ENCODE data around the gene NACA. TPM values are rescaled to one million over a fixed set of nuclear protein-coding genes. Genes with fewer than 3 reads are reported as not detected.
A peak's percentile ranks its signal among the peaks of the same experiment; 100 is the strongest.

NACA gene
- total RNA-seq, 1 donor from 2014 or later, result 687 TPM

GRCh38 chr12:56716933-56717880, 7.9 kb downstream of the NACA start:
- peaks cover 64% of the 10 kb centered on the region for H3K36me3 Mint-ChIP-seq (ENCODE audit: low read depth, unreplicated experiment)
- no peak for TF ChIP-seq CTCF (IDR thresholded peaks at IDR 0.05; ENCODE audit: unreplicated experiment)
- H3K4me1 Mint-ChIP-seq (ENCODE audit: unreplicated experiment), result peaks cover 44% of the 10 kb centered on the region
- DNase-seq (ENCODE audit: low spot score), result no peak
- peaks cover 10% of the 10 kb centered on the region for H3K27me3 Mint-ChIP-seq (ENCODE audit: unreplicated experiment)
- no peak overlapping the region for H3K27ac Mint-ChIP-seq (ENCODE audit: unreplicated experiment)
- H3K9me3 Mint-ChIP-seq (ENCODE audit: unreplicated experiment), result no peaks in the 10 kb centered on the region
- H3K4me3 Mint-ChIP-seq (ENCODE audit: unreplicated experiment), result no peak overlapping the region

GRCh38 chr12:56716458-56716857, 8.6 kb downstream of the NACA start:
- H3K27me3 Mint-ChIP-seq (ENCODE audit: unreplicated experiment), result peaks cover 10% of the 10 kb centered on the region
- H3K27ac Mint-ChIP-seq (ENCODE audit: unreplicated experiment), result peak overlapping the region; percentile 31
- H3K4me1 Mint-ChIP-seq (ENCODE audit: unreplicated experiment), result peaks cover 38% of the 10 kb centered on the region
- TF ChIP-seq CTCF (IDR thresholded peaks at IDR 0.05; ENCODE audit: unreplicated experiment), result no peak
- no peak for DNase-seq (ENCODE audit: low spot score)
- H3K9me3 Mint-ChIP-seq (ENCODE audit: unreplicated experiment), result no peaks in the 10 kb centered on the region
- H3K4me3 Mint-ChIP-seq (ENCODE audit: unreplicated experiment), result peak overlapping the region; percentile 75
- H3K36me3 Mint-ChIP-seq (ENCODE audit: low read depth, unreplicated experiment), result peaks cover 65% of the 10 kb centered on the region

- H3K27me3 Mint-ChIP-seq (ENCODE audit: unreplicated experiment), result peaks cover 7% of the 10 kb centered on the region
- no peaks in the 10 kb centered on the region for H3K9me3 Mint-ChIP-seq (ENCODE audit: unreplicated experiment)
- H3K36me3 Mint-ChIP-seq (ENCODE audit: low read depth, unreplicated experiment), result peaks cover 63% of the 10 kb centered on the region
- no peak for TF ChIP-seq CTCF (IDR thresholded peaks at IDR 0.05; ENCODE audit: unreplicated experiment)
- peak overlapping the region; percentile 31 for H3K27ac Mint-ChIP-seq (ENCODE audit: unreplicated experiment)
- DNase-seq (ENCODE audit: low spot score), result no peak
- H3K4me1 Mint-ChIP-seq (ENCODE audit: unreplicated experiment), result peaks cover 31% of the 10 kb centered on the region
- no peak overlapping the region for H3K4me3 Mint-ChIP-seq (ENCODE audit: unreplicated experiment)
Observed at GRCh38 chr12:56715798-56716197, 9.3 kb downstream of the NACA start.

DNA sequence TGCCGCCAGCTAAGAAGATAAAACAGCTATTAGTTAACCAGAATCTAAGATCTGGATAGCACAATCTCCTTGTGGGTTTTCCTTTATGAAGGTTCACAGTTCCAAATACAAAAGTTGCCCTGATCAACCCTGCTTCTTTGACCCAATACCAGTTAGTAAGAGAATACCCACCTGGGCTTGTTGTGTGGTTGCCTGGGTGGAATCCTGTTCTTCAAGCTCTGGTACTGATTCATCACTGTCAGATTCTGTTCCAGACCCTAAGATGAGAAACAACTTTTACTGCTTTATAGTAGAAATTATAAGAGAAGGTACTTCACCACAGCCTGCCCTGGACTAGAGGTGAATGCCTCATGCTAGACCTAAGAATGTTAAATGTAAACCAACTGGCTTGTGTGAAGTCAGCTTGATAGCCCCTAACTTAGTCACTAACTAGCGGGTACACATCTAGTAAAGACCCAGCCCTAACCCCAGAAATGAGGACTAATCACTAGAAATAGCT, 10.6 kb downstream of the NACA start:
- peaks cover 5% of the 10 kb centered on the region for H3K27me3 Mint-ChIP-seq (ENCODE audit: unreplicated experiment)
- DNase-seq (ENCODE audit: low spot score), result no peak
- H3K27ac Mint-ChIP-seq (ENCODE audit: unreplicated experiment), result no peak overlapping the region
- no peak overlapping the region for H3K4me3 Mint-ChIP-seq (ENCODE audit: unreplicated experiment)
- no peaks in the 10 kb centered on the region for H3K9me3 Mint-ChIP-seq (ENCODE audit: unreplicated experiment)
- no peak for TF ChIP-seq CTCF (IDR thresholded peaks at IDR 0.05; ENCODE audit: unreplicated experiment)
- H3K4me1 Mint-ChIP-seq (ENCODE audit: unreplicated experiment), result peaks cover 18% of the 10 kb centered on the region
- peaks cover 50% of the 10 kb centered on the region for H3K36me3 Mint-ChIP-seq (ENCODE audit: low read depth, unreplicated experiment)

DNA sequence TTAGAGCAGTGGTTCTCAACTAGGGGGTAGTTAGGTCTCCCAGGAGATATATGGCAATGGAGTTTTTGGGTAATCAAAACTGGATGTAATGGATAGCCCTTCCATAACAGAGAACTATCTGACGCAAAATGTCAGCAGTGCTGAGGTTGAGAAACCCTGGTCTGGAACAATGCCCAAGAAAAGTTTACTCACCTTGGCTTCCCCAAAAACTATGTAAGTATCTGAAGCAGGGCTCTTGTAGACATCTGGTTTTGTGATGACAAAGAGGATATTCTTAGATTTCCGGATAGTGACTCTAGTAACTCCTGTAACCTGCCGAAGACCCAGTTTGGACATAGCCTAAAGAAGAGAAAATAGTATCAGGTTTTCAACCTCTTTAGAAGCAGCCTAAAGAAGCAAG, 11.8 kb downstream of the NACA start:
- no peak for DNase-seq (ENCODE audit: low spot score)
- Mint-ChIP-seq H3K9me3 (ENCODE audit: unreplicated experiment) (no peaks in the 10 kb centered on the region), H3K36me3 (ENCODE audit: low read depth, unreplicated experiment) (peaks cover 40% of the 10 kb centered on the region), H3K4me1 (ENCODE audit: unreplicated experiment) (peaks cover 10% of the 10 kb centered on the region), H3K4me3 (ENCODE audit: unreplicated experiment) (no peak overlapping the region), H3K27ac (ENCODE audit: unreplicated experiment) (no peak overlapping the region), H3K27me3 (ENCODE audit: unreplicated experiment) (peaks cover 5% of the 10 kb centered on the region)
- TF ChIP-seq CTCF (IDR thresholded peaks at IDR 0.05; ENCODE audit: unreplicated experiment), result no peak

All from endothelial cell (in vitro differentiated cells).